HCT116 (cell line): ENCODE measurements around the gene HSD3B2. TPM values are rescaled to one million over a fixed set of nuclear protein-coding genes. Genes with fewer than 3 reads are reported as not detected.

Source experiments
- ATAC-seq: fragments of 200-7000 bp; cut with Tn5 transposase; 2 replicates; pipeline ENCODE4 v1.9.1; 2020; ENCODE audit warnings: mild to moderate bottlenecking, moderate library complexity
- BruUV-seq: library from RNA; stranded (reverse); fragments of 400-500 nt; replicated peaks from 2 replicates; lab custom pipeline; 2021; lab: Mats Ljungman, UMichigan
- CTCF ChIA-PET: fragments of 300-600 bp; sonication (Branson Sonifier 250); formaldehyde crosslinking; loops from one replicate; lab custom pipeline; 2021; ENCODE audit warnings: antibody characterized with exemption; lab: Charles Lee
- POLR2A ChIA-PET: fragments of 300-600, 350-600 bp; sonication (Branson Sonifier 250); formaldehyde crosslinking; loops from one replicate; lab custom pipeline; 2021; ENCODE audit warnings: antibody characterized with exemption; lab: Charles Lee
- RAD21 ChIA-PET, 2 experiments: fragments of 300-600 bp; sonication (Branson Sonifier 250); formaldehyde crosslinking; loops; one replicate each; lab custom pipeline; 2023; ENCODE audit warnings: low total read pairs in 2 of 2; ENCODE audit not compliant: uncharacterized antibody in 2 of 2, unreplicated experiment in 2 of 2, low non-redundant PET in 1 of 2; lab: Charles Lee
- DNase-seq: peaks from one replicate; pipeline ENCODE4 v3.0.0-alpha.2; 2010; ENCODE audit warnings: low read depth, low spot score
- H2AFZ ChIP-seq: fragments of 200-600 bp; shearing (Covaris generic), sonication (generic); 2 replicates; pipeline ENCODE4 v1.6.1; 2017; ENCODE audit warnings: low read depth, mixed run types, mixed read lengths, antibody characterized with exemption, low read length; ENCODE audit not compliant: poor library complexity, severe bottlenecking
- H3K27ac ChIP-seq: 2 replicates; pipeline ENCODE4 v1.5.1; 2012; ENCODE audit warnings: low read depth, low read length
- H3K27me3 ChIP-seq: fragments of 200-600 bp; sonication (generic); 2 replicates; pipeline ENCODE4 v1.6.1; 2016; ENCODE audit warnings: mixed run types, low read length, mixed read lengths; ENCODE audit not compliant: insufficient read depth
- H3K36me3 ChIP-seq, 2 experiments: fragments of 200-500 bp in 1 of 2; fragments of 200-600 bp in 1 of 2; sonication (Bioruptor generic) in 1 of 2; sonication (generic) in 1 of 2; 2 replicates each; pipeline versions ENCODE4 v1.5.1 to v1.6.1; 2014 to 2016; ENCODE audit warnings: low read length in 2 of 2, inconsistent platforms in 1 of 2, mixed read lengths in 1 of 2, mixed run types in 1 of 2; ENCODE audit not compliant: insufficient read depth in 2 of 2, control insufficient read depth in 1 of 2
- H3K4me1 ChIP-seq, 2 experiments: fragments of 200-600 bp in 1 of 2; sonication (generic) in 1 of 2; 2 replicates each; pipeline versions ENCODE4 v1.5.1 to v1.6.1; 2012 to 2017; ENCODE audit warnings: low read length in 2 of 2, inconsistent platforms in 1 of 2, mild to moderate bottlenecking in 1 of 2, mixed read lengths in 1 of 2, mixed run types in 1 of 2, moderate library complexity in 1 of 2; ENCODE audit not compliant: insufficient read depth in 2 of 2, control insufficient read depth in 1 of 2
- H3K4me2 ChIP-seq: fragments of 200-600 bp; sonication (generic); 2 replicates; pipeline ENCODE4 v1.6.1; 2017; ENCODE audit warnings: mixed run types, low read length, mixed read lengths
- H3K4me3 ChIP-seq, 2 experiments: fragments of 200-600 bp in 1 of 2; sonication (generic) in 1 of 2; replicated peaks in 1 of 2; 2 replicates each; pipeline ENCODE4 v1.5.1; 2011 to 2016; ENCODE audit warnings: low read length in 2 of 2, control low read depth in 1 of 2, low read depth in 1 of 2, mild to moderate bottlenecking in 1 of 2, mixed read lengths in 1 of 2, mixed run types in 1 of 2
- H3K79me2 ChIP-seq: fragments of 200-600 bp; sonication (generic); 2 replicates; pipeline ENCODE4 v1.6.1; 2017; ENCODE audit warnings: mild to moderate bottlenecking, mixed run types, low read length, moderate library complexity, mixed read lengths; ENCODE audit not compliant: insufficient read depth
- H3K9ac ChIP-seq: fragments of 200-600 bp; sonication (generic); 2 replicates; pipeline ENCODE4 v1.6.1; 2016; ENCODE audit warnings: low read length, mixed read lengths
- H3K9me2 ChIP-seq: fragments of 200-600 bp; sonication (generic), shearing (Covaris generic); 2 replicates; pipeline ENCODE4 v1.6.1; 2017; ENCODE audit warnings: mixed run types, mild to moderate bottlenecking, moderate library complexity; ENCODE audit not compliant: insufficient read depth
- H3K9me3 ChIP-seq, 2 experiments: fragments of 200-500 bp in 1 of 2; fragments of 200-600 bp in 1 of 2; sonication (Bioruptor generic) in 1 of 2; sonication (generic) in 1 of 2; 2 replicates each; pipeline ENCODE4 v1.6.1; 2014 to 2017; ENCODE audit warnings: low read length in 2 of 2, mixed read lengths in 2 of 2, inconsistent platforms in 1 of 2, low read depth in 1 of 2, mild to moderate bottlenecking in 1 of 2, mixed run types in 1 of 2, moderate library complexity in 1 of 2; ENCODE audit not compliant: control insufficient read depth in 1 of 2, insufficient read depth in 1 of 2
- H4K20me1 ChIP-seq: fragments of 200-600 bp; sonication (generic), shearing (Covaris generic); 2 replicates; pipeline ENCODE4 v1.6.1; 2017; ENCODE audit warnings: mixed run types, mild to moderate bottlenecking, moderate library complexity; ENCODE audit not compliant: insufficient read depth
- ATF3 ChIP-seq: IDR thresholded peaks from 2 replicates; pipeline ENCODE4 v1.6.1; 2012
- CBX3 ChIP-seq: IDR thresholded peaks from 2 replicates; pipeline ENCODE4 v1.6.1; 2012; ENCODE audit warnings: low read depth
- CEBPB ChIP-seq: IDR thresholded peaks from 2 replicates; pipeline ENCODE4 v1.6.1; 2012; ENCODE audit warnings: low read depth
- CTCF ChIP-seq, 3 experiments: fragments of 200-600 bp in 1 of 3; sonication (generic) in 1 of 3; IDR thresholded peaks in 2 of 3; conservative IDR thresholded peaks in 1 of 3; 2 replicates each; pipeline ENCODE4 v1.5.1; 2012 to 2017; ENCODE audit warnings: low read depth in 2 of 3, low read length in 2 of 3, antibody characterized with exemption in 1 of 3, borderline replicate concordance in 1 of 3, control low read depth in 1 of 3, mild to moderate bottlenecking in 1 of 3, mixed read lengths in 1 of 3, mixed run types in 1 of 3, moderate library complexity in 1 of 3; ENCODE audit not compliant: insufficient read depth in 1 of 3
- EGR1 ChIP-seq: IDR thresholded peaks from 2 replicates; pipeline ENCODE4 v1.6.1; 2012; ENCODE audit warnings: low read depth
- ELF1 ChIP-seq: IDR thresholded peaks from 2 replicates; pipeline ENCODE4 v1.6.1; 2012; ENCODE audit warnings: low read depth, borderline replicate concordance
- EZH2 ChIP-seq: fragments of 200-600 bp; sonication (generic); IDR thresholded peaks from 2 replicates; pipeline ENCODE4 v1.6.1; 2017; ENCODE audit warnings: antibody characterized with exemption, mixed run types
- FOSL1 ChIP-seq: IDR thresholded peaks from 2 replicates; pipeline ENCODE4 v1.6.1; 2012; ENCODE audit warnings: low read depth
- MAX ChIP-seq: IDR thresholded peaks from 2 replicates; pipeline ENCODE4 v1.6.1; 2012
- POLR2A ChIP-seq: IDR thresholded peaks from 2 replicates; pipeline ENCODE4 v1.7.0; 2011; ENCODE audit warnings: borderline replicate concordance; ENCODE audit not compliant: insufficient read depth, insufficient read length; ENCODE audit errors: extremely low read depth
- POLR2AphosphoS5 ChIP-seq: IDR thresholded peaks from 2 replicates; pipeline ENCODE4 v1.6.1; 2011; ENCODE audit warnings: mild to moderate bottlenecking, low read depth, low read length, moderate library complexity
- RAD21 ChIP-seq: IDR thresholded peaks from 2 replicates; pipeline ENCODE4 v1.6.1; 2012; ENCODE audit warnings: low read depth, mild to moderate bottlenecking
- REST ChIP-seq: IDR thresholded peaks from 2 replicates; pipeline ENCODE4 v1.6.1; 2012; ENCODE audit warnings: low read depth
- SIN3A ChIP-seq: IDR thresholded peaks from 2 replicates; pipeline ENCODE4 v1.6.1; 2012; ENCODE audit warnings: low read depth
- SP1 ChIP-seq: IDR thresholded peaks from 2 replicates; pipeline ENCODE4 v1.6.1; 2012; ENCODE audit warnings: low read depth
- TCF7L2 ChIP-seq: IDR thresholded peaks from 2 replicates; pipeline ENCODE4 v1.7.0; 2011; ENCODE audit warnings: borderline replicate concordance, inconsistent platforms; ENCODE audit not compliant: insufficient read depth, insufficient read length; ENCODE audit errors: extremely low read depth
- ZBTB33 ChIP-seq: IDR thresholded peaks from 2 replicates; pipeline ENCODE4 v1.6.1; 2011; ENCODE audit warnings: mild to moderate bottlenecking, low read length, moderate library complexity; ENCODE audit not compliant: insufficient replicate concordance; ENCODE audit errors: extremely low read depth
- ZFX ChIP-seq: fragments of 450-650 bp; IDR thresholded peaks from 2 replicates; pipeline ENCODE4 v1.6.1; 2017
- ZNF274 ChIP-seq: fragments of 200-500 bp; sonication (Bioruptor generic); IDR thresholded peaks from 2 replicates; pipeline ENCODE4 v1.6.1; 2014; ENCODE audit warnings: mild to moderate bottlenecking, low read depth, low read length, inconsistent platforms
- intact Hi-C: fragments of 100-400 bp; cut with micrococcal nuclease; formaldehyde crosslinking; loops from 2 replicates; pipeline ENCODE4 v1.10.0; 2022
- total RNA-seq: library from RNA; stranded (reverse); gene quantifications from one replicate; pipeline ENCODE4 v1.2.1, GENCODE V29; 2021; ENCODE audit not compliant: unreplicated experiment

Gene HSD3B2
- total RNA-seq, 1 experiment from 2014 or later: 1.4 TPM

GRCh38 chr1:119394085-119394484 is 20.9 kb upstream of the HSD3B2 start:
- RAD21 ChIA-PET: no interaction called here
- intact Hi-C loops: no loop called here
- CTCF ChIA-PET: no interaction called here
- no peak overlapping the region for H2AFZ ChIP-seq
- H3K9me3 ChIP-seq: no peaks in the 10 kb centered on the region
- ATAC-seq: no peak
- H3K9me2 ChIP-seq: no peaks in the 10 kb centered on the region
- no peaks in the 10 kb centered on the region for H3K79me2 ChIP-seq
- no peak overlapping the region for H3K4me2 ChIP-seq
- no peaks in the 10 kb centered on the region for H3K27me3 ChIP-seq
- no peak overlapping the region for H3K27ac ChIP-seq
- no TSS peak for BruUV-seq
- POLR2A ChIA-PET: no interaction called here
- no peaks in the 10 kb centered on the region for H3K36me3 ChIP-seq
- no peaks in the 10 kb centered on the region for H3K4me1 ChIP-seq
- TF ChIP-seq MAX (no peak), CTCF (IDR thresholded peaks at IDR 0.05 in 2 of 3, conservative IDR thresholded peaks at IDR 0.05 in 1 of 3; ENCODE audit: borderline replicate concordance in 1 of 3, insufficient read depth in 1 of 3, low read depth in 2 of 3, low read length in 2 of 3) (no peak), CBX3 (no peak), FOSL1 (no peak), ZBTB33 (no peak), ZNF274 (no peak), RAD21 (no peak), ZFX (no peak), EGR1 (no peak), POLR2AphosphoS5 (no peak), CEBPB (no peak), SIN3A (no peak), ELF1 (no peak), REST (no peak), TCF7L2 (no peak), ATF3 (no peak), SP1 (no peak), EZH2 (no peak), POLR2A (no peak)
- no peak for DNase-seq
- no peak overlapping the region for H3K4me3 ChIP-seq
- no peak overlapping the region for H3K9ac ChIP-seq
- no peaks in the 10 kb centered on the region for H4K20me1 ChIP-seq
